ENCODE results near the gene DUSP1.

- no peak for TF ChIP-seq YY1 (IDR thresholded peaks at IDR 0.05; ENCODE audit: insufficient read depth, insufficient read length)
- no peak for TF ChIP-seq ZNF274 (IDR thresholded peaks at IDR 0.05; ENCODE audit: low read depth, low read length)
Measured at GRCh38 chr5:172756764-172757393, 14.1 kb downstream of the DUSP1 start.

Measured in NT2/D1 (cell line).